Measurements from ENCODE around the gene CTSZ.

DNA sequence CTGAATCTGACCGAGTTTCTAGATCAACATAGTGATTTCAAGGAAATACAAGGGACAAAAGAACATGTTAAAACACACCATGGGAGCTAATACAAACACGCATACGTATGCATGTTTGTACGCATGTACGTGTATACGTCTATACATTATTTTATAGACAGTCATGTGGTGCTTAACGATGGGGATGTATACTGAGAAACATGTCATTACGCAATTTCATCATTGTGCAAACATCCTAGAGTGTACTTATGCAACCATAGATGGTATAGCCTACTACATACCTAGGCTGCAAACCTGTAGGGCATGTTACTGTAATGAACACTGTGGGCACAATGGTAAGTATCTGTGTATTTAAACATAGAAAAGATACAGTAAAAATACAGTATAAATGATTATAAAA lies 51.0 kb downstream of the CTSZ start:
- TF ChIP-seq, protein P1, sequence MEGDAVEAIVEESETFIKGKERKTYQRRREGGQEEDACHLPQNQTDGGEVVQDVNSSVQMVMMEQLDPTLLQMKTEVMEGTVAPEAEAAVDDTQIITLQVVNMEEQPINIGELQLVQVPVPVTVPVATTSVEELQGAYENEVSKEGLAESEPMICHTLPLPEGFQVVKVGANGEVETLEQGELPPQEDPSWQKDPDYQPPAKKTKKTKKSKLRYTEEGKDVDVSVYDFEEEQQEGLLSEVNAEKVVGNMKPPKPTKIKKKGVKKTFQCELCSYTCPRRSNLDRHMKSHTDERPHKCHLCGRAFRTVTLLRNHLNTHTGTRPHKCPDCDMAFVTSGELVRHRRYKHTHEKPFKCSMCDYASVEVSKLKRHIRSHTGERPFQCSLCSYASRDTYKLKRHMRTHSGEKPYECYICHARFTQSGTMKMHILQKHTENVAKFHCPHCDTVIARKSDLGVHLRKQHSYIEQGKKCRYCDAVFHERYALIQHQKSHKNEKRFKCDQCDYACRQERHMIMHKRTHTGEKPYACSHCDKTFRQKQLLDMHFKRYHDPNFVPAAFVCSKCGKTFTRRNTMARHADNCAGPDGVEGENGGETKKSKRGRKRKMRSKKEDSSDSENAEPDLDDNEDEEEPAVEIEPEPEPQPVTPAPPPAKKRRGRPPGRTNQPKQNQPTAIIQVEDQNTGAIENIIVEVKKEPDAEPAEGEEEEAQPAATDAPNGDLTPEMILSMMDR (IDR thresholded peaks at IDR 0.05), result no peak
- TF ChIP-seq POLR2A (IDR thresholded peaks at IDR 0.05) (no peak), POLR2AphosphoS5 (IDR thresholded peaks at IDR 0.05) (no peak)

Measured in transverse colon (tissue), 4 donors.